Measurements from ENCODE around the gene SDC3. TPM values are rescaled to one million over a fixed set of nuclear protein-coding genes. Genes with fewer than 3 reads are reported as not detected.
A peak's percentile ranks its signal among the peaks of the same experiment; 100 is the strongest.

Gene SDC3
- total RNA-seq, 6 experiments from 2014 or later, result 13.8 to 45.7 (median 16.2) TPM

DNA sequence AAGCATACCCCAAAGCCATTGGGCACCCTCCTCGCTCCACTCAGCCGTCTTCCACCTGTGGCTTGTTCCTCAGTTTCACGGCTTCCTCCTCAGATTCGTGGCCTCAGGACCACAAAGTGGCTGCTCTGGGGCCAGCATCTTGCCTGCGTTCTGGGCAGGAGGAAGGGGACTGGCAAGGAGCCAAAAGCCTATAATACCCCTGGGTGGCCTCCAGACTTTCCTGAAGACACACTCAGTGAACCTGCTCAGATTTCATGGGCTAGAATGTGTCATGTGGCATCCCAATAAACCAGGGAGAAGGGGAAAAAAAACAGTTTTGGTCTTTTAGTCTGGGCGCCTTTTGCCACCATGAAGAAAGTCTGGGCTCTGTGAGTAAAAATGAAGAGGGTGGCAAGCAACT is 62.0 kb downstream of the SDC3 start:
- no peak for DNase-seq
- intact Hi-C loops (cut with DNase I), result no loop called here
- Histone ChIP-seq H3K9me3 (no peaks in the 10 kb centered on the region), H3K27me3 (no peaks in the 10 kb centered on the region), H3K36me3 (no peaks in the 10 kb centered on the region), H3K4me1 (no peaks in the 10 kb centered on the region), H3K4me3 (no peak overlapping the region), H3K27ac (peak overlapping the region in 1 of 3 donors; percentile 11)
- no peak for ATAC-seq
- 93% methylated on average over 5 of the region's 6 CpGs for WGBS (ENCODE audit: insufficient coverage, low coverage, low lambda C conversion rate, missing lambda C conversion rate)
- TF ChIP-seq POLR2A (IDR thresholded peaks at IDR 0.05), result no peak
- TF ChIP-seq, protein P1, sequence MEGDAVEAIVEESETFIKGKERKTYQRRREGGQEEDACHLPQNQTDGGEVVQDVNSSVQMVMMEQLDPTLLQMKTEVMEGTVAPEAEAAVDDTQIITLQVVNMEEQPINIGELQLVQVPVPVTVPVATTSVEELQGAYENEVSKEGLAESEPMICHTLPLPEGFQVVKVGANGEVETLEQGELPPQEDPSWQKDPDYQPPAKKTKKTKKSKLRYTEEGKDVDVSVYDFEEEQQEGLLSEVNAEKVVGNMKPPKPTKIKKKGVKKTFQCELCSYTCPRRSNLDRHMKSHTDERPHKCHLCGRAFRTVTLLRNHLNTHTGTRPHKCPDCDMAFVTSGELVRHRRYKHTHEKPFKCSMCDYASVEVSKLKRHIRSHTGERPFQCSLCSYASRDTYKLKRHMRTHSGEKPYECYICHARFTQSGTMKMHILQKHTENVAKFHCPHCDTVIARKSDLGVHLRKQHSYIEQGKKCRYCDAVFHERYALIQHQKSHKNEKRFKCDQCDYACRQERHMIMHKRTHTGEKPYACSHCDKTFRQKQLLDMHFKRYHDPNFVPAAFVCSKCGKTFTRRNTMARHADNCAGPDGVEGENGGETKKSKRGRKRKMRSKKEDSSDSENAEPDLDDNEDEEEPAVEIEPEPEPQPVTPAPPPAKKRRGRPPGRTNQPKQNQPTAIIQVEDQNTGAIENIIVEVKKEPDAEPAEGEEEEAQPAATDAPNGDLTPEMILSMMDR (IDR thresholded peaks at IDR 0.05), result no peak

DNA sequence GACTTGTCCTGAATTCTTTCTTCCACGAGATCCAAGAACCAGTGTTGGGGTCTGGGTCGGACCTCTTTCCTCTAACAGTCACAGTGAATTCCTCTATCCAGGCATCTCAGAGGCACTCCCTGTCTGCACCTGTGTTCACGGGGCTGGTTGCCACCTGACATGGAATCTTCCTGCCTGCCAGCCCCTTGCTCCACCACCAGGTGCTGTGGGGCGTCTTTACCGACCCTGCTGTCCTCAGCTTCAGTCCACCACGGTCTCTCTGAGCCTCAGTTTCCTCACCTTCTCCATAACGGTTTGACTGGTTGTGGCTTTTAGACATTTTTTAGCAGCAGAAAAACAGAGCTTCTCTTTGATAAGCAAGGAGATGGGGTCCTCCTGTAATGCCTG is 62.7 kb downstream of the SDC3 start:
- no peak for ATAC-seq
- WGBS (ENCODE audit: insufficient coverage, low coverage, low lambda C conversion rate, missing lambda C conversion rate), result 65% methylated on average over 7 of the region's 7 CpGs

DNA sequence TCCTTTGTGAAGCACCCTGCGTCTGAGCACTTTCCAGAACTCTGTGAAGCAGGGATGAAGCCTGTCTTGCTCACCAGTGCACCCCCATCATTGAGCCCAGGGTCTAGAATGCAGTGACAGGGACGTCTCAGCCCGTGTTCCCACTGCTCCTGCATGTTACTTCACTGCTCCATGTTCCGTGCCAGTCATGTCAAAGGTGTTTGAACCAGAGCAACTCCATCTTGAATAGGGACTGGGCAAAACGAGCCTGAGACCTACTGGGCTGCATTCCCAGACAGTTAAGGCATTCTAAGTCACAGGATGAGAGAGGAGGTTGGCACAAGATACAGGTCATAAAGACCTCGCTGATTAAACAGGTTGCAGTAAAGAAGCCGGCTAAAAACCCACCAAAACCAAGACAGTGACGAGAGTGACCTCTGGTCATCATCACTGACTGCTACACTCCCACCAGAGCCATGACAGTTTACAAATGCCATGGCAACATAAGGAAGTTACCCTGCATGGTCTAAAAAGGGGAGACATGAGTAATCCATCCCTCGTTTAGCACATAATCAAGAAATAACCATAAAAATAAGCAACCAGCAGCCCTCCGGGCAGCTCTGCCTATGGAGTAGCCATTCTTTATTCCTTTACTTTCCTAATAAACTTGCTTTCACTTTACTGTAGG is 63.2 kb downstream of the SDC3 start:
- no peak for TF ChIP-seq POLR2A (IDR thresholded peaks at IDR 0.05)
- TF ChIP-seq, protein P1 (IDR thresholded peaks at IDR 0.05), result no peak
- no peak overlapping the region for H3K27ac ChIP-seq
- no peak for DNase-seq
- no peaks in the 10 kb centered on the region for H3K9me3 ChIP-seq
- peaks cover 0 to 9% (median 0%) of the 10 kb centered on the region in 4 donors for H3K4me1 ChIP-seq
- no peak overlapping the region for H3K4me3 ChIP-seq
- no peaks in the 10 kb centered on the region for H3K36me3 ChIP-seq
- WGBS (ENCODE audit: insufficient coverage, low coverage, low lambda C conversion rate, missing lambda C conversion rate), result 65% methylated on average over 6 of the region's 10 CpGs
- H3K27me3 ChIP-seq, result no peaks in the 10 kb centered on the region
- intact Hi-C loops (cut with DNase I), result no loop called here
- ATAC-seq, result no peak

More for the DNA sequence above, 62.7 kb downstream of the SDC3 start:
- Histone ChIP-seq H3K27me3 (no peaks in the 10 kb centered on the region), H3K9me3 (no peaks in the 10 kb centered on the region), H3K4me3 (no peak overlapping the region), H3K4me1 (peaks cover 0 to 6% (median 0%) of the 10 kb centered on the region in 4 donors), H3K36me3 (no peaks in the 10 kb centered on the region), H3K27ac (no peak overlapping the region)
- TF ChIP-seq POLR2A (IDR thresholded peaks at IDR 0.05), result no peak
- TF ChIP-seq, protein P1 (IDR thresholded peaks at IDR 0.05), result no peak
- intact Hi-C loops (cut with DNase I), result no loop called here
- no peak for DNase-seq

DNA sequence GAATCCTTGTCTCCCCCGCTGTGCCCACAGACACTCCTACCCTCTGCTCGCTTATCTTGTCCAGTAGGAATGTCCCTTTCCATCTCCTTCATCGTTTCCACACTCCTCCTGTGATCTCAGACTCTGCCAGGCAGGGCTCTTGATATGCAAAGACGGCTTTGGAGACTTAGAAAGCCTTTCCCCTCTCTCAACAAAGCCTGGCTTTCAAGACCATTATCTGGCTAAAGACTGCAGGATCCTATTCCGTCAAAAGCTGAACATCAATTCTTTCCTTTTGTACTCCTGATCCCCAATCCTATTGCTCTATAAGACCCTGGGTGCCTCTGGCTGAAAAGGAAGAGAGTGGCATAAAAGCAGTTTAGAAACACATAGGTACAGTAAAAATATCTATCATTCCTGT is 63.9 kb downstream of the SDC3 start:
- Histone ChIP-seq H3K36me3 (no peaks in the 10 kb centered on the region), H3K4me3 (no peak overlapping the region), H3K4me1 (peaks cover 0 to 9% (median 0%) of the 10 kb centered on the region in 4 donors), H3K9me3 (no peaks in the 10 kb centered on the region), H3K27me3 (no peaks in the 10 kb centered on the region), H3K27ac (no peak overlapping the region)
- no peak for TF ChIP-seq POLR2A (IDR thresholded peaks at IDR 0.05)
- TF ChIP-seq, protein P1 (IDR thresholded peaks at IDR 0.05), result no peak
- WGBS (ENCODE audit: insufficient coverage, low coverage, low lambda C conversion rate, missing lambda C conversion rate), result 50% methylated on average over 5 of the region's 5 CpGs
- DNase-seq (no peak), ATAC-seq (no peak)
- intact Hi-C loops (cut with DNase I), result no loop called here

Measured in right lobe of liver (tissue), 6 donors.